ENCODE measurements around the gene TPPP2. TPM values are rescaled to one million over a fixed set of nuclear protein-coding genes. Genes with fewer than 3 reads are reported as not detected.

The TPPP2 gene
- total and polyA plus RNA-seq, 2 experiments from 2014 or later = not detected

DNA sequence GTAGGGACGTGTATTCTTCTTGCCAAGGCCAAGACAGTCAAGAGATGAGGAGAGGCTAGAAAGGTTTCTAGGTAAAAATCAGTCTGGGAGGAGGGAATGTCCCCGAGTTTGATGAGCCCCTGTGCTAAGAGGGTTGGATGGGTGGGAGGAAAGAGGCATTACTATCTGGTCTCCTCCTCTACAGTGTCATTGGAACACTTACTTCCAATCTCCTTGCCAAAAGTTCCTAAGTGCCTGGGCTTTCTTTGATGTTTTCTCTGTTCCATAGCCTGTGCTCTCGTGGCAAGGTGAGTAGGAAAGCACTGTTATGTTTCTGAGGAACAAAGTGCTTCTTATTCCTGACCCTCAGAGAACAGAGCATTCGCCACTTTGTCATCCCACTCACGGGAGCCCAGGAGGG, 4.7 kb downstream of the TPPP2 start, which contains the start of gene RNASE13:
TSS of gene RNASE13 (minus strand) at position 101 of the 400 bp plus-strand sequence. CDS start 519 bp downstream, outside the sequence.
- H3K36me3 Mint-ChIP-seq (ENCODE audit: low read depth) = no peaks in the 10 kb centered on the region; the same call in 2 of the 3 replicates
- Histone ChIP-seq H3K4me3 (no peak within 1 kb of the TSS), H3K4me1 (ENCODE audit: insufficient read depth) (peaks cover 8% of the 10 kb centered on the region), H3K79me2 (replicated peaks; ENCODE audit: insufficient read depth) (no peaks in the 10 kb centered on the region), H3K27me3 (ENCODE audit: insufficient read depth) (no peaks in the 10 kb centered on the region), H3K9me2 (ENCODE audit: insufficient read depth) (peaks cover 6% of the 10 kb centered on the region; the same call in 1 of the 2 replicates), H3F3A (replicated peaks; ENCODE audit: low read depth) (no peaks in the 10 kb centered on the region), H4K20me1 (replicated peaks; ENCODE audit: insufficient read depth) (no peaks in the 10 kb centered on the region), H3K4me2 (no peak within 1 kb of the TSS), H3K27ac (ENCODE audit: low read depth) (no peak within 1 kb of the TSS), H3K36me3 (ENCODE audit: insufficient read depth) (no peaks in the 10 kb centered on the region), H2AFZ (no peak within 1 kb of the TSS; the same call in 1 of the 2 replicates)
- DNase-seq (ENCODE audit: low spot score) = no peak
- no peak within 1 kb of the TSS for H3K4me3 Mint-ChIP-seq
- TF ChIP-seq, protein P1, sequence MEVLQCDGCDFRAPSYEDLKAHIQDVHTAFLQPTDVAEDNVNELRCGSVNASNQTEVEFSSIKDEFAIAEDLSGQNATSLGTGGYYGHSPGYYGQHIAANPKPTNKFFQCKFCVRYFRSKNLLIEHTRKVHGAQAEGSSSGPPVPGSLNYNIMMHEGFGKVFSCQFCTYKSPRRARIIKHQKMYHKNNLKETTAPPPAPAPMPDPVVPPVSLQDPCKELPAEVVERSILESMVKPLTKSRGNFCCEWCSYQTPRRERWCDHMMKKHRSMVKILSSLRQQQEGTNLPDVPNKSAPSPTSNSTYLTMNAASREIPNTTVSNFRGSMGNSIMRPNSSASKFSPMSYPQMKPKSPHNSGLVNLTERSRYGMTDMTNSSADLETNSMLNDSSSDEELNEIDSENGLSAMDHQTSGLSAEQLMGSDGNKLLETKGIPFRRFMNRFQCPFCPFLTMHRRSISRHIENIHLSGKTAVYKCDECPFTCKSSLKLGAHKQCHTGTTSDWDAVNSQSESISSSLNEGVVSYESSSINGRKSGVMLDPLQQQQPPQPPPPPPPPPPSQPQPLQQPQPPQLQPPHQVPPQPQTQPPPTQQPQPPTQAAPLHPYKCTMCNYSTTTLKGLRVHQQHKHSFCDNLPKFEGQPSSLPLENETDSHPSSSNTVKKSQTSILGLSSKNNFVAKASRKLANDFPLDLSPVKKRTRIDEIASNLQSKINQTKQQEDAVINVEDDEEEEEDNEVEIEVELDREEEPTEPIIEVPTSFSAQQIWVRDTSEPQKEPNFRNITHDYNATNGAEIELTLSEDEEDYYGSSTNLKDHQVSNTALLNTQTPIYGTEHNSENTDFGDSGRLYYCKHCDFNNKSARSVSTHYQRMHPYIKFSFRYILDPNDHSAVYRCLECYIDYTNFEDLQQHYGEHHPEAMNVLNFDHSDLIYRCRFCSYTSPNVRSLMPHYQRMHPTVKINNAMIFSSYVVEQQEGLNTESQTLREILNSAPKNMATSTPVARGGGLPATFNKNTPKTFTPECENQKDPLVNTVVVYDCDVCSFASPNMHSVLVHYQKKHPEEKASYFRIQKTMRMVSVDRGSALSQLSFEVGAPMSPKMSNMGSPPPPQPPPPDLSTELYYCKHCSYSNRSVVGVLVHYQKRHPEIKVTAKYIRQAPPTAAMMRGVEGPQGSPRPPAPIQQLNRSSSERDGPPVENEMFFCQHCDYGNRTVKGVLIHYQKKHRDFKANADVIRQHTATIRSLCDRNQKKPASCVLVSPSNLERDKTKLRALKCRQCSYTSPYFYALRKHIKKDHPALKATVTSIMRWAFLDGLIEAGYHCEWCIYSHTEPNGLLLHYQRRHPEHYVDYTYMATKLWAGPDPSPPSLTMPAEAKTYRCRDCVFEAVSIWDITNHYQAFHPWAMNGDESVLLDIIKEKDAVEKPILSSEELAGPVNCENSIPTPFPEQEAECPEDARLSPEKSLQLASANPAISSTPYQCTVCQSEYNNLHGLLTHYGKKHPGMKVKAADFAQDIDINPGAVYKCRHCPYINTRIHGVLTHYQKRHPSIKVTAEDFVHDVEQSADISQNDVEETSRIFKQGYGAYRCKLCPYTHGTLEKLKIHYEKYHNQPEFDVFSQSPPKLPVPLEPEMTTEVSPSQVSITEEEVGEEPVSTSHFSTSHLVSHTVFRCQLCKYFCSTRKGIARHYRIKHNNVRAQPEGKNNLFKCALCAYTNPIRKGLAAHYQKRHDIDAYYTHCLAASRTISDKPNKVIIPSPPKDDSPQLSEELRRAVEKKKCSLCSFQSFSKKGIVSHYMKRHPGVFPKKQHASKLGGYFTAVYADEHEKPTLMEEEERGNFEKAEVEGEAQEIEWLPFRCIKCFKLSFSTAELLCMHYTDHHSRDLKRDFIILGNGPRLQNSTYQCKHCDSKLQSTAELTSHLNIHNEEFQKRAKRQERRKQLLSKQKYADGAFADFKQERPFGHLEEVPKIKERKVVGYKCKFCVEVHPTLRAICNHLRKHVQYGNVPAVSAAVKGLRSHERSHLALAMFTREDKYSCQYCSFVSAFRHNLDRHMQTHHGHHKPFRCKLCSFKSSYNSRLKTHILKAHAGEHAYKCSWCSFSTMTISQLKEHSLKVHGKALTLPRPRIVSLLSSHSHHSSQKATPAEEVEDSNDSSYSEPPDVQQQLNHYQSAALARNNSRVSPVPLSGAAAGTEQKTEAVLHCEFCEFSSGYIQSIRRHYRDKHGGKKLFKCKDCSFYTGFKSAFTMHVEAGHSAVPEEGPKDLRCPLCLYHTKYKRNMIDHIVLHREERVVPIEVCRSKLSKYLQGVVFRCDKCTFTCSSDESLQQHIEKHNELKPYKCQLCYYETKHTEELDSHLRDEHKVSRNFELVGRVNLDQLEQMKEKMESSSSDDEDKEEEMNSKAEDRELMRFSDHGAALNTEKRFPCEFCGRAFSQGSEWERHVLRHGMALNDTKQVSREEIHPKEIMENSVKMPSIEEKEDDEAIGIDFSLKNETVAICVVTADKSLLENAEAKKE (CRISPR knock-in tag; IDR thresholded peaks at IDR 0.05) = no peak
- no peak for TF ChIP-seq NANOG (IDR thresholded peaks at IDR 0.05; ENCODE audit: borderline replicate concordance)
- no peak for TF ChIP-seq STAT1 (IDR thresholded peaks at IDR 0.05; ENCODE audit: unreplicated experiment)
- no peak for TF ChIP-seq ZNF331 (CRISPR knock-in tag; IDR thresholded peaks at IDR 0.05; ENCODE audit: low read depth)
- TF ChIP-seq CREB1 (CRISPR knock-in tag; IDR thresholded peaks at IDR 0.05; ENCODE audit: low read depth) = no peak
- TF ChIP-seq EZH2phosphoT487 (IDR thresholded peaks at IDR 0.05; ENCODE audit: unreplicated experiment) = no peak
- TF ChIP-seq, protein P2, sequence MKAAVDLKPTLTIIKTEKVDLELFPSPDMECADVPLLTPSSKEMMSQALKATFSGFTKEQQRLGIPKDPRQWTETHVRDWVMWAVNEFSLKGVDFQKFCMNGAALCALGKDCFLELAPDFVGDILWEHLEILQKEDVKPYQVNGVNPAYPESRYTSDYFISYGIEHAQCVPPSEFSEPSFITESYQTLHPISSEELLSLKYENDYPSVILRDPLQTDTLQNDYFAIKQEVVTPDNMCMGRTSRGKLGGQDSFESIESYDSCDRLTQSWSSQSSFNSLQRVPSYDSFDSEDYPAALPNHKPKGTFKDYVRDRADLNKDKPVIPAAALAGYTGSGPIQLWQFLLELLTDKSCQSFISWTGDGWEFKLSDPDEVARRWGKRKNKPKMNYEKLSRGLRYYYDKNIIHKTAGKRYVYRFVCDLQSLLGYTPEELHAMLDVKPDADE (IDR thresholded peaks at IDR 0.05) = no peak
- TF ChIP-seq, protein P3, sequence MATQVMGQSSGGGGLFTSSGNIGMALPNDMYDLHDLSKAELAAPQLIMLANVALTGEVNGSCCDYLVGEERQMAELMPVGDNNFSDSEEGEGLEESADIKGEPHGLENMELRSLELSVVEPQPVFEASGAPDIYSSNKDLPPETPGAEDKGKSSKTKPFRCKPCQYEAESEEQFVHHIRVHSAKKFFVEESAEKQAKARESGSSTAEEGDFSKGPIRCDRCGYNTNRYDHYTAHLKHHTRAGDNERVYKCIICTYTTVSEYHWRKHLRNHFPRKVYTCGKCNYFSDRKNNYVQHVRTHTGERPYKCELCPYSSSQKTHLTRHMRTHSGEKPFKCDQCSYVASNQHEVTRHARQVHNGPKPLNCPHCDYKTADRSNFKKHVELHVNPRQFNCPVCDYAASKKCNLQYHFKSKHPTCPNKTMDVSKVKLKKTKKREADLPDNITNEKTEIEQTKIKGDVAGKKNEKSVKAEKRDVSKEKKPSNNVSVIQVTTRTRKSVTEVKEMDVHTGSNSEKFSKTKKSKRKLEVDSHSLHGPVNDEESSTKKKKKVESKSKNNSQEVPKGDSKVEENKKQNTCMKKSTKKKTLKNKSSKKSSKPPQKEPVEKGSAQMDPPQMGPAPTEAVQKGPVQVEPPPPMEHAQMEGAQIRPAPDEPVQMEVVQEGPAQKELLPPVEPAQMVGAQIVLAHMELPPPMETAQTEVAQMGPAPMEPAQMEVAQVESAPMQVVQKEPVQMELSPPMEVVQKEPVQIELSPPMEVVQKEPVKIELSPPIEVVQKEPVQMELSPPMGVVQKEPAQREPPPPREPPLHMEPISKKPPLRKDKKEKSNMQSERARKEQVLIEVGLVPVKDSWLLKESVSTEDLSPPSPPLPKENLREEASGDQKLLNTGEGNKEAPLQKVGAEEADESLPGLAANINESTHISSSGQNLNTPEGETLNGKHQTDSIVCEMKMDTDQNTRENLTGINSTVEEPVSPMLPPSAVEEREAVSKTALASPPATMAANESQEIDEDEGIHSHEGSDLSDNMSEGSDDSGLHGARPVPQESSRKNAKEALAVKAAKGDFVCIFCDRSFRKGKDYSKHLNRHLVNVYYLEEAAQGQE (IDR thresholded peaks at IDR 0.05; ENCODE audit: unreplicated experiment) = no peak
- TF ChIP-seq ZNF114 (CRISPR knock-in tag; IDR thresholded peaks at IDR 0.05) = no peak
- no peak for TF ChIP-seq EZH2 (IDR thresholded peaks at IDR 0.05; ENCODE audit: low read depth, unreplicated experiment)
- no peak for TF ChIP-seq POLR2AphosphoS5 (IDR thresholded peaks at IDR 0.05; ENCODE audit: low read depth)
- no peak for TF ChIP-seq JUNB (IDR thresholded peaks at IDR 0.05; ENCODE audit: unreplicated experiment)
- no peak for ATAC-seq
- no peaks in the 10 kb centered on the region for H3K9me3 Mint-ChIP-seq
- peaks cover 18% of the 10 kb centered on the region for H3K4me1 Mint-ChIP-seq
- peaks cover 14% of the 10 kb centered on the region for H3K27me3 Mint-ChIP-seq (ENCODE audit: insufficient read depth, low read depth, poor library complexity)
- H3K27ac Mint-ChIP-seq = no peak within 1 kb of the TSS
